ENCODE measurements around the gene PLB1. TPM values are rescaled to one million over a fixed set of nuclear protein-coding genes. Genes with fewer than 3 reads are reported as not detected.

The PLB1 gene
- total and polyA plus RNA-seq, 2 experiments from 2014 or later: 0.06 to 0.21 TPM

GRCh38 chr2:28446531-28446930 lies 49.3 kb upstream of the PLB1 start (continued):
- TF ChIP-seq ZNF114 (CRISPR knock-in tag; IDR thresholded peaks at IDR 0.05) (no peak), STAT1 (IDR thresholded peaks at IDR 0.05; ENCODE audit: unreplicated experiment) (no peak), CREB1 (CRISPR knock-in tag; IDR thresholded peaks at IDR 0.05; ENCODE audit: low read depth) (no peak)
- TF ChIP-seq, protein P1, sequence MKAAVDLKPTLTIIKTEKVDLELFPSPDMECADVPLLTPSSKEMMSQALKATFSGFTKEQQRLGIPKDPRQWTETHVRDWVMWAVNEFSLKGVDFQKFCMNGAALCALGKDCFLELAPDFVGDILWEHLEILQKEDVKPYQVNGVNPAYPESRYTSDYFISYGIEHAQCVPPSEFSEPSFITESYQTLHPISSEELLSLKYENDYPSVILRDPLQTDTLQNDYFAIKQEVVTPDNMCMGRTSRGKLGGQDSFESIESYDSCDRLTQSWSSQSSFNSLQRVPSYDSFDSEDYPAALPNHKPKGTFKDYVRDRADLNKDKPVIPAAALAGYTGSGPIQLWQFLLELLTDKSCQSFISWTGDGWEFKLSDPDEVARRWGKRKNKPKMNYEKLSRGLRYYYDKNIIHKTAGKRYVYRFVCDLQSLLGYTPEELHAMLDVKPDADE (IDR thresholded peaks at IDR 0.05): no peak

DNA sequence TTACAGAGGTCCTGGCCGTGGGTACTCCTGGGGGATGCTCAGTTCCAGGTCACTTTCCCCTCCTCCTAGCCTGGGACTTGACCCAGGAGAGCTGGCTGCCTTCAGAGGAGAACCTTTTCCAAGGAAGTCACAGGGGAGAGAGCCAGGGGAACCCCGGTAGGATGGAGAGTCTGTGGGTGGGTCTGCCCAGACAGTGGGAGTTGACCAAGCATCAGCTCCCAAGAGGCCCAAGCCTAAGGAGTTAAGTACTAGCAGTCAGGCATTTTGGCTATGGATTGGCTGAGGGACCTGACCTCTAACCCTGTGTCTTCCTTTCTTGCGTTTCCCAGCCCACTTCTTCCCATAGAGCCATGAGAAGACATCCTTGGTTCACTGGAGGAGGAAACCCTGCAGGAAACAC lies 48.8 kb upstream of the PLB1 start:
- Histone ChIP-seq H3K79me2 (replicated peaks; ENCODE audit: insufficient read depth) (no peaks in the 10 kb centered on the region), H3K4me2 (no peak overlapping the region), H3K27me3 (ENCODE audit: insufficient read depth) (no peaks in the 10 kb centered on the region), H3K9me2 (ENCODE audit: insufficient read depth) (no peaks in the 10 kb centered on the region), H2AFZ (no peak overlapping the region), H3K4me1 (ENCODE audit: insufficient read depth) (no peaks in the 10 kb centered on the region), H3F3A (replicated peaks; ENCODE audit: low read depth) (no peaks in the 10 kb centered on the region), H4K20me1 (replicated peaks; ENCODE audit: insufficient read depth) (no peaks in the 10 kb centered on the region), H3K27ac (ENCODE audit: low read depth) (no peak overlapping the region), H3K36me3 (ENCODE audit: insufficient read depth) (no peaks in the 10 kb centered on the region), H3K4me3 (no peak overlapping the region)
- H3K27me3 Mint-ChIP-seq (ENCODE audit: insufficient read depth, low read depth, poor library complexity): no peaks in the 10 kb centered on the region
- H3K4me3 Mint-ChIP-seq: no peak overlapping the region
- no peaks in the 10 kb centered on the region for H3K36me3 Mint-ChIP-seq (ENCODE audit: low read depth)
- no peak for DNase-seq (ENCODE audit: low spot score)
- no peak for ATAC-seq
- peaks cover 5% of the 10 kb centered on the region; the same call in 2 of the 3 replicates for H3K4me1 Mint-ChIP-seq
- TF ChIP-seq, protein P1 (IDR thresholded peaks at IDR 0.05): no peak
- no peak overlapping the region for H3K27ac Mint-ChIP-seq
- no peaks in the 10 kb centered on the region for H3K9me3 Mint-ChIP-seq

- peaks cover 5% of the 10 kb centered on the region; the same call in 2 of the 3 replicates for H3K4me1 Mint-ChIP-seq
- TF ChIP-seq POLR2AphosphoS5 (IDR thresholded peaks at IDR 0.05; ENCODE audit: low read depth): no peak
- TF ChIP-seq, protein P2, sequence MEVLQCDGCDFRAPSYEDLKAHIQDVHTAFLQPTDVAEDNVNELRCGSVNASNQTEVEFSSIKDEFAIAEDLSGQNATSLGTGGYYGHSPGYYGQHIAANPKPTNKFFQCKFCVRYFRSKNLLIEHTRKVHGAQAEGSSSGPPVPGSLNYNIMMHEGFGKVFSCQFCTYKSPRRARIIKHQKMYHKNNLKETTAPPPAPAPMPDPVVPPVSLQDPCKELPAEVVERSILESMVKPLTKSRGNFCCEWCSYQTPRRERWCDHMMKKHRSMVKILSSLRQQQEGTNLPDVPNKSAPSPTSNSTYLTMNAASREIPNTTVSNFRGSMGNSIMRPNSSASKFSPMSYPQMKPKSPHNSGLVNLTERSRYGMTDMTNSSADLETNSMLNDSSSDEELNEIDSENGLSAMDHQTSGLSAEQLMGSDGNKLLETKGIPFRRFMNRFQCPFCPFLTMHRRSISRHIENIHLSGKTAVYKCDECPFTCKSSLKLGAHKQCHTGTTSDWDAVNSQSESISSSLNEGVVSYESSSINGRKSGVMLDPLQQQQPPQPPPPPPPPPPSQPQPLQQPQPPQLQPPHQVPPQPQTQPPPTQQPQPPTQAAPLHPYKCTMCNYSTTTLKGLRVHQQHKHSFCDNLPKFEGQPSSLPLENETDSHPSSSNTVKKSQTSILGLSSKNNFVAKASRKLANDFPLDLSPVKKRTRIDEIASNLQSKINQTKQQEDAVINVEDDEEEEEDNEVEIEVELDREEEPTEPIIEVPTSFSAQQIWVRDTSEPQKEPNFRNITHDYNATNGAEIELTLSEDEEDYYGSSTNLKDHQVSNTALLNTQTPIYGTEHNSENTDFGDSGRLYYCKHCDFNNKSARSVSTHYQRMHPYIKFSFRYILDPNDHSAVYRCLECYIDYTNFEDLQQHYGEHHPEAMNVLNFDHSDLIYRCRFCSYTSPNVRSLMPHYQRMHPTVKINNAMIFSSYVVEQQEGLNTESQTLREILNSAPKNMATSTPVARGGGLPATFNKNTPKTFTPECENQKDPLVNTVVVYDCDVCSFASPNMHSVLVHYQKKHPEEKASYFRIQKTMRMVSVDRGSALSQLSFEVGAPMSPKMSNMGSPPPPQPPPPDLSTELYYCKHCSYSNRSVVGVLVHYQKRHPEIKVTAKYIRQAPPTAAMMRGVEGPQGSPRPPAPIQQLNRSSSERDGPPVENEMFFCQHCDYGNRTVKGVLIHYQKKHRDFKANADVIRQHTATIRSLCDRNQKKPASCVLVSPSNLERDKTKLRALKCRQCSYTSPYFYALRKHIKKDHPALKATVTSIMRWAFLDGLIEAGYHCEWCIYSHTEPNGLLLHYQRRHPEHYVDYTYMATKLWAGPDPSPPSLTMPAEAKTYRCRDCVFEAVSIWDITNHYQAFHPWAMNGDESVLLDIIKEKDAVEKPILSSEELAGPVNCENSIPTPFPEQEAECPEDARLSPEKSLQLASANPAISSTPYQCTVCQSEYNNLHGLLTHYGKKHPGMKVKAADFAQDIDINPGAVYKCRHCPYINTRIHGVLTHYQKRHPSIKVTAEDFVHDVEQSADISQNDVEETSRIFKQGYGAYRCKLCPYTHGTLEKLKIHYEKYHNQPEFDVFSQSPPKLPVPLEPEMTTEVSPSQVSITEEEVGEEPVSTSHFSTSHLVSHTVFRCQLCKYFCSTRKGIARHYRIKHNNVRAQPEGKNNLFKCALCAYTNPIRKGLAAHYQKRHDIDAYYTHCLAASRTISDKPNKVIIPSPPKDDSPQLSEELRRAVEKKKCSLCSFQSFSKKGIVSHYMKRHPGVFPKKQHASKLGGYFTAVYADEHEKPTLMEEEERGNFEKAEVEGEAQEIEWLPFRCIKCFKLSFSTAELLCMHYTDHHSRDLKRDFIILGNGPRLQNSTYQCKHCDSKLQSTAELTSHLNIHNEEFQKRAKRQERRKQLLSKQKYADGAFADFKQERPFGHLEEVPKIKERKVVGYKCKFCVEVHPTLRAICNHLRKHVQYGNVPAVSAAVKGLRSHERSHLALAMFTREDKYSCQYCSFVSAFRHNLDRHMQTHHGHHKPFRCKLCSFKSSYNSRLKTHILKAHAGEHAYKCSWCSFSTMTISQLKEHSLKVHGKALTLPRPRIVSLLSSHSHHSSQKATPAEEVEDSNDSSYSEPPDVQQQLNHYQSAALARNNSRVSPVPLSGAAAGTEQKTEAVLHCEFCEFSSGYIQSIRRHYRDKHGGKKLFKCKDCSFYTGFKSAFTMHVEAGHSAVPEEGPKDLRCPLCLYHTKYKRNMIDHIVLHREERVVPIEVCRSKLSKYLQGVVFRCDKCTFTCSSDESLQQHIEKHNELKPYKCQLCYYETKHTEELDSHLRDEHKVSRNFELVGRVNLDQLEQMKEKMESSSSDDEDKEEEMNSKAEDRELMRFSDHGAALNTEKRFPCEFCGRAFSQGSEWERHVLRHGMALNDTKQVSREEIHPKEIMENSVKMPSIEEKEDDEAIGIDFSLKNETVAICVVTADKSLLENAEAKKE (CRISPR knock-in tag; IDR thresholded peaks at IDR 0.05): no peak
- no peak for TF ChIP-seq CTCF (conservative IDR thresholded peaks at IDR 0.05; ENCODE audit: low read depth in 2 of 2)
- TF ChIP-seq JUNB (IDR thresholded peaks at IDR 0.05; ENCODE audit: unreplicated experiment): no peak
- TF ChIP-seq EZH2phosphoT487 (IDR thresholded peaks at IDR 0.05; ENCODE audit: unreplicated experiment): no peak
Observed at GRCh38 chr2:28447943-28448792, 47.7 kb upstream of the PLB1 start.

More at GRCh38 chr2:28447943-28448792, 47.7 kb upstream of the PLB1 start:
- no peak overlapping the region for H3K4me2 ChIP-seq
- H3K27me3 Mint-ChIP-seq (ENCODE audit: insufficient read depth, low read depth, poor library complexity): no peaks in the 10 kb centered on the region
- no peak overlapping the region for H2AFZ ChIP-seq
- H3K27ac ChIP-seq (ENCODE audit: low read depth): no peak overlapping the region
- no peaks in the 10 kb centered on the region for H4K20me1 ChIP-seq (replicated peaks; ENCODE audit: insufficient read depth)
- ATAC-seq: no peak
- H3K36me3 ChIP-seq (ENCODE audit: insufficient read depth): no peaks in the 10 kb centered on the region
- no peaks in the 10 kb centered on the region for H3K9me3 Mint-ChIP-seq
- H3K9me2 ChIP-seq (ENCODE audit: insufficient read depth): no peaks in the 10 kb centered on the region
- H3F3A ChIP-seq (replicated peaks; ENCODE audit: low read depth): no peaks in the 10 kb centered on the region
- no peak for DNase-seq (ENCODE audit: low spot score)
- H3K27me3 ChIP-seq (ENCODE audit: insufficient read depth): no peaks in the 10 kb centered on the region
- no peaks in the 10 kb centered on the region for H3K79me2 ChIP-seq (replicated peaks; ENCODE audit: insufficient read depth)
- no peak overlapping the region for H3K4me3 Mint-ChIP-seq
- no peaks in the 10 kb centered on the region for H3K4me1 ChIP-seq (ENCODE audit: insufficient read depth)
- H3K27ac Mint-ChIP-seq: no peak overlapping the region
- H3K4me3 ChIP-seq: no peak overlapping the region
- no peaks in the 10 kb centered on the region for H3K36me3 Mint-ChIP-seq (ENCODE audit: low read depth)
